IMR-90 (cell line): ENCODE measurements around the gene PCBP1. TPM values are rescaled to one million over a fixed set of nuclear protein-coding genes. Genes with fewer than 3 reads are reported as not detected.

Experiments
- ATAC-seq: fragments of 200-7000 bp; cut with Tn5 transposase; 2 replicates; pipeline ENCODE4 v1.9.1; 2020; ENCODE audit warnings: low read depth, mild to moderate bottlenecking, moderate library complexity
- BruUV-seq: library from RNA; stranded (reverse); fragments of 400-500 nt; replicated peaks from 2 replicates; lab custom pipeline; 2021; lab: Mats Ljungman, UMichigan
- CTCF ChIA-PET: fragments of 300-600 bp; formaldehyde crosslinking; extraction: SDS; loops from one replicate; lab custom pipeline; 2021; ENCODE audit warnings: antibody characterized with exemption; lab: Yijun Ruan, JAX
- POLR2A ChIA-PET: fragments of 300-600 bp; sonication (Branson Sonifier 250); formaldehyde crosslinking; loops from one replicate; lab custom pipeline; 2022; ENCODE audit warnings: antibody characterized with exemption; ENCODE audit not compliant: unreplicated experiment; lab: Charles Lee
- DNase-seq: peaks from one replicate; pipeline ENCODE4 v3.0.0; 2013
- H2AFZ ChIP-seq: replicated peaks from 2 replicates; pipeline ENCODE3; 2013; ENCODE audit warnings: low read length, mild to moderate bottlenecking; ENCODE audit not compliant: poor library complexity
- H2AK5ac ChIP-seq: 2 replicates; pipeline ENCODE4 v1.6.1; 2013; ENCODE audit warnings: low read depth, low read length, inconsistent platforms
- H2AK9ac ChIP-seq: replicated peaks from 2 replicates; pipeline ENCODE3; 2013; ENCODE audit warnings: mild to moderate bottlenecking, low read depth, low read length, moderate library complexity; ENCODE audit not compliant: poor library complexity
- H2BK120ac ChIP-seq: 2 replicates; pipeline ENCODE4 v1.6.1; 2013; ENCODE audit warnings: low read depth, low read length, inconsistent platforms
- H2BK15ac ChIP-seq: 3 replicates; pipeline ENCODE4 v1.6.1; 2013; ENCODE audit warnings: low read depth, low read length, inconsistent platforms
- H2BK20ac ChIP-seq: 2 replicates; pipeline ENCODE4 v1.6.1; 2013; ENCODE audit warnings: low read depth, mild to moderate bottlenecking, inconsistent platforms, low read length, moderate library complexity
- H2BK5ac ChIP-seq: 2 replicates; pipeline ENCODE4 v1.6.1; 2013; ENCODE audit warnings: mild to moderate bottlenecking, low read depth, low read length, inconsistent platforms; ENCODE audit not compliant: poor library complexity, severe bottlenecking
- H3K14ac ChIP-seq: replicated peaks from 2 replicates; pipeline ENCODE4 v1.6.1; 2013; ENCODE audit warnings: low read depth, low read length, inconsistent platforms
- H3K18ac ChIP-seq: 2 replicates; pipeline ENCODE4 v1.6.1; 2013; ENCODE audit warnings: low read depth, low read length, control low read depth
- H3K23ac ChIP-seq: 2 replicates; pipeline ENCODE4 v1.6.1; 2013; ENCODE audit warnings: low read depth, low read length, inconsistent platforms
- H3K27ac ChIP-seq: 2 replicates; pipeline ENCODE4 v1.5.1; 2013; ENCODE audit warnings: mild to moderate bottlenecking, control low read depth, low read length; ENCODE audit not compliant: insufficient read depth
- H3K27me3 ChIP-seq: 2 replicates; pipeline ENCODE4 v1.6.1; 2013; ENCODE audit warnings: low read length; ENCODE audit not compliant: control insufficient read depth, insufficient read depth
- H3K36me3 ChIP-seq: 2 replicates; pipeline ENCODE4 v1.6.1; 2013; ENCODE audit warnings: low read length, mixed read lengths; ENCODE audit not compliant: control insufficient read depth, insufficient read depth
- H3K4ac ChIP-seq: 2 replicates; pipeline ENCODE4 v1.6.1; 2013; ENCODE audit warnings: low read depth, low read length, inconsistent platforms
- H3K4me1 ChIP-seq: 2 replicates; pipeline ENCODE4 v1.6.1; 2013; ENCODE audit warnings: low read length, mixed read lengths; ENCODE audit not compliant: control insufficient read depth, insufficient read depth
- H3K4me2 ChIP-seq: 2 replicates; pipeline ENCODE4 v1.6.1; 2013; ENCODE audit warnings: low read depth, mild to moderate bottlenecking, control low read depth, low read length, moderate library complexity
- H3K4me3 ChIP-seq: 2 replicates; pipeline ENCODE4 v1.5.1; 2013; ENCODE audit warnings: low read depth, mild to moderate bottlenecking, control low read depth, low read length, moderate library complexity; ENCODE audit not compliant: insufficient read depth
- H3K56ac ChIP-seq: 2 replicates; pipeline ENCODE4 v1.6.1; 2013; ENCODE audit warnings: low read length, inconsistent platforms; ENCODE audit not compliant: insufficient read depth; ENCODE audit errors: extremely low read depth
- H3K79me1 ChIP-seq, 2 experiments: 2 replicates each; pipeline ENCODE4 v1.6.1; 2013; ENCODE audit warnings: low read length in 2 of 2, inconsistent platforms in 1 of 2, low read depth in 1 of 2
- H3K9ac ChIP-seq: 2 replicates; pipeline ENCODE4 v1.6.1; 2013; ENCODE audit warnings: low read depth, low read length, control low read depth
- H3K9me1 ChIP-seq: 2 replicates; pipeline ENCODE4 v1.6.1; 2013; ENCODE audit warnings: low read length, inconsistent platforms; ENCODE audit not compliant: insufficient read depth
- H3K9me3 ChIP-seq: 2 replicates; pipeline ENCODE4 v1.6.1; 2013; ENCODE audit warnings: low read length; ENCODE audit not compliant: control insufficient read depth, insufficient read depth
- H4K20me1 ChIP-seq: 2 replicates; pipeline ENCODE4 v1.6.1; 2013; ENCODE audit warnings: low read length, inconsistent platforms; ENCODE audit not compliant: insufficient read depth
- H4K5ac ChIP-seq: 2 replicates; pipeline ENCODE4 v1.6.1; 2013; ENCODE audit warnings: mild to moderate bottlenecking, low read depth, low read length, control low read depth
- H4K8ac ChIP-seq, 2 experiments: 2 replicates each; pipeline ENCODE4 v1.6.1; 2013; ENCODE audit warnings: low read depth in 2 of 2, low read length in 2 of 2, control low read depth in 1 of 2, inconsistent platforms in 1 of 2
- H4K91ac ChIP-seq: 2 replicates; pipeline ENCODE4 v1.6.1; 2013; ENCODE audit warnings: low read depth, low read length, inconsistent platforms; ENCODE audit not compliant: insufficient read depth
- BHLHE40 ChIP-seq: fragments of 150-350 bp; IDR thresholded peaks from 2 replicates; pipeline ENCODE4 v1.6.1; 2016; ENCODE audit warnings: mild to moderate bottlenecking, low read depth, low read length
- CEBPB ChIP-seq: IDR thresholded peaks from 2 replicates; pipeline ENCODE4 v1.6.1; 2012; ENCODE audit warnings: low read depth, low read length, improper control_type of control experiment
- CHD1 ChIP-seq: IDR thresholded peaks from 2 replicates; pipeline ENCODE4 v1.6.1; 2012; ENCODE audit warnings: low read depth, low read length, improper control_type of control experiment
- FOS ChIP-seq: fragments of 150-350 bp; IDR thresholded peaks from 2 replicates; pipeline ENCODE4 v1.6.1; 2016; ENCODE audit warnings: low read depth, low read length
- MAFK ChIP-seq: IDR thresholded peaks from 2 replicates; pipeline ENCODE4 v1.6.1; 2012; ENCODE audit warnings: low read depth, low read length, improper control_type of control experiment
- MAZ ChIP-seq: IDR thresholded peaks from 2 replicates; pipeline ENCODE4 v1.6.1; 2012; ENCODE audit warnings: low read depth, mild to moderate bottlenecking, low read length, improper control_type of control experiment, moderate library complexity, borderline replicate concordance
- MXI1 ChIP-seq: IDR thresholded peaks from 2 replicates; pipeline ENCODE4 v1.6.1; 2012; ENCODE audit warnings: low read depth, mild to moderate bottlenecking, low read length, moderate library complexity, borderline replicate concordance
- NFE2L2 ChIP-seq: fragments of 150-350 bp; IDR thresholded peaks from 2 replicates; pipeline ENCODE4 v1.6.1; 2016; ENCODE audit warnings: low read depth, mild to moderate bottlenecking, low read length
- POLR2A ChIP-seq: IDR thresholded peaks from 2 replicates; pipeline ENCODE4 v1.6.1; 2012; ENCODE audit warnings: mild to moderate bottlenecking, low read depth, low read length
- RAD21 ChIP-seq: IDR thresholded peaks from 2 replicates; pipeline ENCODE4 v1.6.1; 2012; ENCODE audit warnings: low read length, improper control_type of control experiment
- RCOR1 ChIP-seq: IDR thresholded peaks from 2 replicates; pipeline ENCODE4 v1.6.1; 2012; ENCODE audit warnings: mild to moderate bottlenecking, low read length, improper control_type of control experiment; ENCODE audit not compliant: insufficient replicate concordance
- RFX5 ChIP-seq: IDR thresholded peaks from 2 replicates; pipeline ENCODE4 v1.8.0; 2012; ENCODE audit warnings: low read depth, mild to moderate bottlenecking, low read length, moderate library complexity
- SMC3 ChIP-seq: fragments of 150-350 bp; IDR thresholded peaks from 2 replicates; pipeline ENCODE4 v1.6.1; 2016; ENCODE audit warnings: low read depth, mild to moderate bottlenecking, antibody characterized with exemption, low read length, moderate library complexity
- WGBS, 2 experiments: methylation state at CpG; one replicate each; pipeline versions ENCODE4 v1.1.5 to v1.1.7; 2013; ENCODE audit warnings: missing lambda C conversion rate in 2 of 2; ENCODE audit not compliant: insufficient read length in 1 of 2; ENCODE audit errors: extremely low coverage in 2 of 2; 5-methylcytosine and 5-hydroxymethylcytosine counted together
- dilution Hi-C: fragments of 300-500 bp; cut with HindIII; formaldehyde crosslinking; loops from one replicate; pipeline ENCODE4 v1.14.3; 2018; ENCODE audit warnings: low sequenced_read_pairs; ENCODE audit not compliant: unreplicated experiment
- in situ Hi-C: fragments of 300-500 bp; cut with MboI; formaldehyde crosslinking; loops from 3 replicates; pipeline ENCODE4 v1.14.3; 2019; ENCODE audit warnings: low sequenced_read_pairs, inconsistent platforms, mixed read lengths
- intact Hi-C: fragments of 100-400 bp; cut with micrococcal nuclease; formaldehyde crosslinking; loops from 2 replicates; pipeline ENCODE4 v1.10.0; 2022
- polyA plus RNA-seq, 3 experiments: library from polyadenylated mRNA; depleted of rRNA; stranded (reverse); fragments of >200 nt; gene quantifications; 2 replicates each; pipeline ENCODE4 v1.2.3, GENCODE V29; 2012; ENCODE audit warnings: low replicate concordance in 1 of 3
- total RNA-seq: library from RNA; depleted of rRNA; stranded (reverse); fragments of >200 nt; gene quantifications from 2 replicates; pipeline ENCODE4 v1.2.3, GENCODE V29; 2012
- TF ChIP-seq, protein P1 (sequence below): conservative IDR thresholded peaks from 2 replicates; pipeline ENCODE4 v1.5.1; 2012; ENCODE audit warnings: mild to moderate bottlenecking, low read depth, low read length, improper control_type of control experiment
- TF ChIP-seq, protein P2 (sequence below): fragments of 150-350 bp; IDR thresholded peaks from 2 replicates; pipeline ENCODE4 v1.6.1; 2016; ENCODE audit warnings: low read depth, mild to moderate bottlenecking, low read length, moderate library complexity, borderline replicate concordance
- TF ChIP-seq, protein P3 (sequence below): fragments of 150-350 bp; IDR thresholded peaks from 2 replicates; pipeline ENCODE4 v1.6.1; 2017; ENCODE audit warnings: mild to moderate bottlenecking, antibody characterized with exemption, low read length, low read depth

Gene PCBP1
- total and polyA plus RNA-seq, 2 of the 4 experiments (the other 2 are of a cell fraction): 33.7 to 166 TPM

DNA sequence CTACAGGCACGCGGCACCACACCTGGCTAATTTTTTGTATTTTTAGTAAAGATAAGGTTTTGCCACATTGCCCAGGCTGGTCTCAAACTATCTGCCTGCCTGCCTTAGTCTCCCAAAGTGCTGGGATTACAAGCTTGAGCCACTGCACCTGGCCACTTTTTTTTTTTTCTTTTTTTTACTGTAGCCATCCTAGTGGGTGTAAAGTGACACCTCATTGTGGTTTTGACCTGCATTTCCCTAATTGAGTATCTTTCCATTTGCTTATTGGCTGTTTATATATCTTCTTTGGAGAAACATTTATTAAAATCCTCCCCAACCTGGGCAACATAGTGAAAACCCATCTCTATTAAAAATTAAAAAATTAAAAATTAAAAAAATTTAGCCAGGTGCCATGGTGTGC, 12.0 kb downstream of the PCBP1 start:
- H2AFZ ChIP-seq: no peak overlapping the region
- no peak overlapping the region for H2BK120ac ChIP-seq
- ATAC-seq: no peak
- no peak overlapping the region for H4K8ac ChIP-seq
- WGBS, 2 experiments: no CpG with 5 or more reads among the region's 2 CpGs
- intact Hi-C loops (no loop called here), in situ Hi-C loops (no loop called here), dilution Hi-C loops (no loop called here)
- H3K4me3 ChIP-seq: no peak overlapping the region
- H3K14ac ChIP-seq: no peak overlapping the region
- no peak overlapping the region for H2BK20ac ChIP-seq
- CTCF ChIA-PET: no interaction called here
- H3K4me2 ChIP-seq: no peak overlapping the region
- peaks cover 12% of the 10 kb centered on the region for H3K4me1 ChIP-seq
- no peak overlapping the region for H3K56ac ChIP-seq
- no peaks in the 10 kb centered on the region for H4K20me1 ChIP-seq
- no peak overlapping the region for H2BK5ac ChIP-seq
- no peak overlapping the region for H3K9ac ChIP-seq
- H2BK15ac ChIP-seq: no peak overlapping the region
- H3K23ac ChIP-seq: no peak overlapping the region
- no peak for DNase-seq
- no peak overlapping the region for H2AK5ac ChIP-seq
- no peak overlapping the region for H3K18ac ChIP-seq
- no peaks in the 10 kb centered on the region for H3K27me3 ChIP-seq
- peaks cover 4 to 15% of the 10 kb centered on the region in 2 experiments; a peak in 2 of 4 replicates for H3K79me1 ChIP-seq
- H3K36me3 ChIP-seq: no peaks in the 10 kb centered on the region
- peaks cover 10% of the 10 kb centered on the region for H3K9me1 ChIP-seq
- H4K5ac ChIP-seq: no peak overlapping the region
- POLR2A ChIA-PET: no interaction called here
- TF ChIP-seq RCOR1: no peak
- TF ChIP-seq CEBPB: no peak
- TF ChIP-seq SMC3: no peak
- no peak for TF ChIP-seq MXI1
- no peak for TF ChIP-seq FOS
- no peak for TF ChIP-seq POLR2A
- no peak for TF ChIP-seq RAD21
- TF ChIP-seq, protein P1, sequence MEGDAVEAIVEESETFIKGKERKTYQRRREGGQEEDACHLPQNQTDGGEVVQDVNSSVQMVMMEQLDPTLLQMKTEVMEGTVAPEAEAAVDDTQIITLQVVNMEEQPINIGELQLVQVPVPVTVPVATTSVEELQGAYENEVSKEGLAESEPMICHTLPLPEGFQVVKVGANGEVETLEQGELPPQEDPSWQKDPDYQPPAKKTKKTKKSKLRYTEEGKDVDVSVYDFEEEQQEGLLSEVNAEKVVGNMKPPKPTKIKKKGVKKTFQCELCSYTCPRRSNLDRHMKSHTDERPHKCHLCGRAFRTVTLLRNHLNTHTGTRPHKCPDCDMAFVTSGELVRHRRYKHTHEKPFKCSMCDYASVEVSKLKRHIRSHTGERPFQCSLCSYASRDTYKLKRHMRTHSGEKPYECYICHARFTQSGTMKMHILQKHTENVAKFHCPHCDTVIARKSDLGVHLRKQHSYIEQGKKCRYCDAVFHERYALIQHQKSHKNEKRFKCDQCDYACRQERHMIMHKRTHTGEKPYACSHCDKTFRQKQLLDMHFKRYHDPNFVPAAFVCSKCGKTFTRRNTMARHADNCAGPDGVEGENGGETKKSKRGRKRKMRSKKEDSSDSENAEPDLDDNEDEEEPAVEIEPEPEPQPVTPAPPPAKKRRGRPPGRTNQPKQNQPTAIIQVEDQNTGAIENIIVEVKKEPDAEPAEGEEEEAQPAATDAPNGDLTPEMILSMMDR: no peak
- TF ChIP-seq CHD1: no peak
- TF ChIP-seq, protein P2, sequence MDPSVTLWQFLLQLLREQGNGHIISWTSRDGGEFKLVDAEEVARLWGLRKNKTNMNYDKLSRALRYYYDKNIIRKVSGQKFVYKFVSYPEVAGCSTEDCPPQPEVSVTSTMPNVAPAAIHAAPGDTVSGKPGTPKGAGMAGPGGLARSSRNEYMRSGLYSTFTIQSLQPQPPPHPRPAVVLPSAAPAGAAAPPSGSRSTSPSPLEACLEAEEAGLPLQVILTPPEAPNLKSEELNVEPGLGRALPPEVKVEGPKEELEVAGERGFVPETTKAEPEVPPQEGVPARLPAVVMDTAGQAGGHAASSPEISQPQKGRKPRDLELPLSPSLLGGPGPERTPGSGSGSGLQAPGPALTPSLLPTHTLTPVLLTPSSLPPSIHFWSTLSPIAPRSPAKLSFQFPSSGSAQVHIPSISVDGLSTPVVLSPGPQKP: no peak
- TF ChIP-seq MAZ: no peak
- no peak for TF ChIP-seq MAFK
- no peak for TF ChIP-seq BHLHE40
- TF ChIP-seq RFX5: no peak
- TF ChIP-seq NFE2L2: no peak
- TF ChIP-seq, protein P3, sequence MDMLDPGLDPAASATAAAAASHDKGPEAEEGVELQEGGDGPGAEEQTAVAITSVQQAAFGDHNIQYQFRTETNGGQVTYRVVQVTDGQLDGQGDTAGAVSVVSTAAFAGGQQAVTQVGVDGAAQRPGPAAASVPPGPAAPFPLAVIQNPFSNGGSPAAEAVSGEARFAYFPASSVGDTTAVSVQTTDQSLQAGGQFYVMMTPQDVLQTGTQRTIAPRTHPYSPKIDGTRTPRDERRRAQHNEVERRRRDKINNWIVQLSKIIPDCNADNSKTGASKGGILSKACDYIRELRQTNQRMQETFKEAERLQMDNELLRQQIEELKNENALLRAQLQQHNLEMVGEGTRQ: no peak
- no peak overlapping the region for H2AK9ac ChIP-seq
- H3K4ac ChIP-seq: no peak overlapping the region
- no TSS peak for BruUV-seq
- H3K27ac ChIP-seq: no peak overlapping the region
- no peak overlapping the region for H4K91ac ChIP-seq
- no peaks in the 10 kb centered on the region for H3K9me3 ChIP-seq
